SK-N-MC (cell line): ENCODE measurements around the gene CSTPP1.

Source experiments
- EZH2 ChIP-seq: fragments of 200-600 bp; sonication (generic); IDR thresholded peaks from one replicate; pipeline ENCODE4 v1.6.1; 2017; ENCODE audit warnings: antibody characterized with exemption
- POLR2AphosphoS5 ChIP-seq: IDR thresholded peaks from 2 replicates; pipeline ENCODE4 v1.6.1; 2012; ENCODE audit warnings: mild to moderate bottlenecking, low read depth, low read length, borderline replicate concordance

DNA sequence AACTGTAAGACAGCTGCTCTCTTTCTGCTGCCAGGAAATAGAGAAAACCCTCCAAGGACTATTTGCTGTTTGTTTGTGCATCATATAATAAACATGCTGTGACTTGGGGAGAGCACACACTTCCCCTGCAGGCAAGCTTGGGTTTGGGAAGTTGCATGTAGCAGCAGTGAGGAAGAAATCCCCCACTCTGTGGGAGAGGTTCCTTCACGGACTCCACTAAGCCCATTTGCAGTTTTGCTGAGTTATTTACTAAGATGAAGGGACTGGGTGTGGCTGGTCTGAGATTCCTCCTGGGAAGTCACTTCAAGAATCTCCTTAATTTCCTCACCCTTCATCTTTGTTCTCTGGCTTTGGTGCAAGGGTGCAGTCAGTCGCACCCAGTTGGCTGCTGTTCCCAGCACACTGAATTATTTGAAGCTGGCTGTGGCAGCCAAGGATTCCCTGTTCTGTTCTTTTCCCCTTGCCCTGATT lies 135.3 kb downstream of the CSTPP1 start:
- no peak for TF ChIP-seq EZH2
- TF ChIP-seq POLR2AphosphoS5, result no peak
